NCI-H1436 treated with DMSO at 0.1 percent for 48 hours (cell line): ENCODE results near the gene GABARAPL2.
"Not testable (repeated sequence)": the region's sequence is repeated elsewhere in the genome, so short reads cannot be mapped to it uniquely, and the experiment has no call there.

Experiments used
- DNase-seq: peaks from one replicate; lab custom pipeline; 2025; lab: John Stamatoyannopoulos, UW

The GABARAPL2 gene, protein sequence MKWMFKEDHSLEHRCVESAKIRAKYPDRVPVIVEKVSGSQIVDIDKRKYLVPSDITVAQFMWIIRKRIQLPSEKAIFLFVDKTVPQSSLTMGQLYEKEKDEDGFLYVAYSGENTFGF

GRCh38 chr16:75566040-75566757, at the start of gene GABARAPL2:
TSS of gene GABARAPL2 (plus strand) at chr16:75566379. CDS start at chr16:75566487, 108 bp downstream.
- DNase-seq, result no peak

- DNase-seq, result no peak
Measured at GRCh38 chr16:75519175-75519574, 47.0 kb upstream of the GABARAPL2 start.

GRCh38 chr16:75526032-75526790, 40.0 kb upstream of the GABARAPL2 start:
- no peak for DNase-seq

GRCh38 chr16:75527825-75528299, 38.3 kb upstream of the GABARAPL2 start:
- no peak for DNase-seq

DNA sequence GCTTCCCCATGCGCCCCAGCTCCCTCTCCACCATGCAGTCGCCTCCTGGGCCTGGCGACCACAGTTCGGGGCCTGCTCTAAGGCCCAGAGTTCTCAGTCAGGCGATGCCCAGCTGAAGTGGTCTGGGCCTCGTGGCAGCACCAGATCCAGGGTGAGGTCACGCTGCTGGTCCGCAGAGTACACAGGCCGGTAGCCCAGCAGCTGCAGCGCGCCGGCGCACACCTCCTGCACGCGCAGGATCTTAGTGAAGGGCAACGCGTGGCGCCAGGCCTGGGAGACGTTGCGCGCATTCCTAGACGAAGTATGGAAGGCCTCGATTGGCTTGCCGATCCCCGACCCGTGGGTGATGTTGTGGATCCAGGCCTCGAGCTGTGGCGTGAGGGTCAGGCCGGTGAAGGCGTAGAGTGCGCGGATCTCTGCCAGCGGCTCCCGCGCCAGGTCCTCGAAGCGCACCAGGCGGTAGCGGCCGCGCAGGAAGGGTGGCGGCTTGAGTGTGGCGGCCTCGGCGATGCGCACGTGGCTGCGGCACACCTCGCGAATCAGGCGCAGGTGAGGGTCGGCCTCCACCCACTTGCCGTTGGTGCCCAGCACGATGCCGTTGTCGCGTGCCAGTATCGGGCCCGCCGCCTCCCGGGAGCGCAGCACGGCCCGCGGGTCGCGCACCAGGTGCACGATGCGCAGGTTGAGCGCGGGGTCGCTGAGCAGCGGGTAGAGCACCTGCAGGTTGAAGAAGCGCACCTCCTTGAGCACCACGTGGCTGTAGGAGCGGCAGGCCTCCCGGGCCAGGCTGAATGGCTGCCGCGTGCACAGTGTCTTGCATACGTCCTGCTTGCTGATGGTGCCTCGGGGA, 36.9 kb upstream of the GABARAPL2 start:
- no peak for DNase-seq

DNA sequence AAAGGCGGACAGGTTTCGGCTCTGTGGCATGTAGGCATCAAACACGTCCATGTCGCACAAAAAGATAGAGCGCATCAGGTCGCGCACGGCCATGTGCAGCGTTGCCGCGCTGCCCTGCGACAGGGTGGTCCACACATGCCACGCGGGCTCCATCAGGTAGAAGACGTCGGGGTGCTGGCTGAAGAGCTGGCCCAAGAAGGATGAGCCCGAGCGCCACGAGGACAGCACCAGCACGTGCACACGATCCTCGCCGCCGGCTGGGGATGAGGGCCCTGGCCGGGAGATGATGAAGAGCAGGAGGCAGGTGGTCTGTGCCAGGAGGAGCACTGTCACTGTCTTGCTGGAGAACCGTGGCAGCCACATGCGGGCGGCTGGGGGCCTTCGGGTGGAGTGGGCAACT, 36.2 kb upstream of the GABARAPL2 start:
- no peak for DNase-seq

DNA sequence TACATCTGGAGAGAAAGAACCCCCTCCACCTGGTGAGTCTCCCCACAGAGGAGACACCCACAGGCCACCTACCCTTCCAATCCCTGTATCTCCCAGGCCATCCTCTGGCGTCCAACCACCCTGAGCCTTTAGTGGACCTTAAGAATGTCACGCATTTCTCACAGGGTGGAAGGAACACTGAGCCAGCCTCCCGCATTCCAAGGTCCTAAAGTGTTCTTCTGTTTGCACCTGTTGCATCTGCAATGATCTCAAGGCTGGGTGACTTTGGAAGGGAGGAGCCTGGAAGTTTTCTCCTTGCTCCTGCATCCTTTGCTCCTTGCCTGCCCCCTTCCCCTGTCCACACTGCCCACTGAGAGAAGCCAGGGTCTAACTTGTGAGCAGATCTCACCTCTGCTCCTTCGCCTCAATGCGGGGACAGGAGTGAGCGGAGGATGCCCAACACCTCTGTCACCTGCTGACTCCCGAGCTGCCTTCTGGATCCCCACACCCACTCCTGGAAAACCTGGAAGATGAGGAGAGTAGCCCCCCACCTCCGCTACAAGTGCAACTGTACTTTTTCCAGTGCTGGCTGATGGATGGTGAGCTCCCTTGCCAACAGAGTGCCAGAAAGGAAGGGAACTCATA, 33.9 kb upstream of the GABARAPL2 start:
- no peak for DNase-seq

GRCh38 chr16:75532791-75533190, 33.4 kb upstream of the GABARAPL2 start:
- no peak for DNase-seq

- no peak for DNase-seq
Measured at GRCh38 chr16:75534560-75535205, 31.5 kb upstream of the GABARAPL2 start.

- DNase-seq, result no peak
Measured at GRCh38 chr16:75535211-75535843, 30.9 kb upstream of the GABARAPL2 start.

GRCh38 chr16:75535901-75536300, 30.3 kb upstream of the GABARAPL2 start, which contains the start of gene CHST5:
TSS of gene CHST5 (minus strand) at chr16:75536108. CDS start at chr16:75530384, 5,724 bp downstream.
- no peak for DNase-seq

DNA sequence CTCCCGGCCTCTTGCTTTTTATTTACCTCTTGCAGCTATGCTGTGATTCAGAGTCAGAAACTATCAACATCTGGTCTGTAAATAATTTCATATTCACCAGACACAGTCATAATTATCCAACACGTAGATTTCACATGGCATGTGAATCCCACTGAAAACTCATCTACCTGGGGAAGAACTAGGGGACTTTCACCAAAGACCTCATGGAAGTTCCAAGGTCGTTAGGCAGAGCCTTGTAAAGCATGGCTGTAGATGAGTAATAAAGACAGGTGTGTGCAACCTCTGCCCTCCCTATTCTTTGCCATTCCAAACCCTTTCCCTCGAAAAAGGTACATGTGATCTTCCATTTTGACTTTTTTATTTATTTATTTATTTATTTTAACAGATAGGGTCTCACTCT, 28.4 kb upstream of the GABARAPL2 start:
- DNase-seq, result no peak

DNA sequence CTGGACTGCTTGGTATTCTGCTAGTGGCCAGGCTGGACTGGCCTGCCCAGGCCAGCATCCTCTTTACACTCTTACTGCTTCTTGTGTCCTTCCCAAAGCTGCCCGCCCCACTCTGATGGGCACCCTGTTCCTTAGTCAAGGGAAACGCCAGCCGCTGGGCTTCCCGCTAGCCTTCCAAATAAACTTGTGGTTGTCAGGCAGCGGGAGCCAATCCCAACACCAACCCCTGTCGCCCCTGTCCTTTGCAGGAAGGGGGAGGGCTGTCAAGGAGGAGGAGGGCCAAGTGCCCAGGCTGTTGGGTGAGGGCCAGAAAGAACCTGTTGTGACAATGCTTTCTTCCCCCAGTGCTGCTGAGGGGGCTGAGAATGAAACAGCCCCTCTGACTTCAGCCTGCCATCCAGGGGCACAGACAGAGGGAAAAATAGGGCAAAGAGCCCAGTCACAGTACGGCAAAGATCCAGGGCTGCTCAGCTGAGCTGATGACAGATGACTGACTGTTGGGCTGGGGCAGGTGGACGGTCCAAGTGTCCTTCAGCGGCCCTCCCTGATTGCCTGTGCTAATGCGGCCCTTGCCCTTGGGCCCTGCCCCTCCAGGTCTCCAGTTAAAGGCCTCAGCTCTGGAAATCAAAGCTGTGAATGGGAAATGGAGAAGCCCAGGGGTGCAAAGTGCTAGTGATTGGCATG, 27.2 kb upstream of the GABARAPL2 start:
- not testable (repeated sequence) for DNase-seq

DNA sequence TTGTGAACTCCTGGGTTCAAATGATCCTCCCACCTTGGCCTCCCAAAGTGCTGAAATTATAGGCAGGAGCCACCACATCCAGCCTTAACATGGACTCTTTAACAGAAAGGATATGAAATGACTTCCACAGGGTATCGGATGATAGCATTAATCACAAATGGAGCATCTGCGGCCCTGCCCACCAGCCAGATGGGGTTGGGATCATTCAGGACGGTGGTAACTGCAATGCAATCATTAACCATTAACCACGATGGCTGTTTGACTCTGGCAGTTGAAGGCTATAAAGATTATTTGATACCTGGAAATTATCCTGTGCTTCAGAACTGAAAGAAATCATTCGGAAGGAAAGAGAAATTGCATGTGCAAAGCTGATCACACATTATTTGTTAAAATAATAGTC, 24.9 kb upstream of the GABARAPL2 start:
- no peak for DNase-seq

DNA sequence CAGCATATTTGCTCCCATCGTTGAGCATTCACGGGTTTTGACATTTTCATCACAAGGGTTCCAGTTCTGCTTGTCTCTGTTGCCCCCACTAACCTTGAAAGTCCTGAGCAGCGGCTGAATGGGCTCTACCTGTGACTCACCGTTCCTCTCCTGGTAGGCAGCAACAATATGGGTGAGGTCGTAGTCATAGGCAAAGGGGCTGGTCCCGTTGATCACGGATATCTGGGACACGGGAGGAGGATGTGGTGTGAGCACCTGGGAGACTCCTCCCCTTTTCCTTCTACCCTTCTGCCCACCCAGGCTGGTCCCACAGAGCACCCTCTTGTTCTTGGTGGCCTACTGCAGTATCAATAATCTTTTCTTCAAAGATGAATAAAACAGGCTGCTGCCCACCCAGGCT, 23.7 kb upstream of the GABARAPL2 start:
- DNase-seq, result not testable (repeated sequence)

DNA sequence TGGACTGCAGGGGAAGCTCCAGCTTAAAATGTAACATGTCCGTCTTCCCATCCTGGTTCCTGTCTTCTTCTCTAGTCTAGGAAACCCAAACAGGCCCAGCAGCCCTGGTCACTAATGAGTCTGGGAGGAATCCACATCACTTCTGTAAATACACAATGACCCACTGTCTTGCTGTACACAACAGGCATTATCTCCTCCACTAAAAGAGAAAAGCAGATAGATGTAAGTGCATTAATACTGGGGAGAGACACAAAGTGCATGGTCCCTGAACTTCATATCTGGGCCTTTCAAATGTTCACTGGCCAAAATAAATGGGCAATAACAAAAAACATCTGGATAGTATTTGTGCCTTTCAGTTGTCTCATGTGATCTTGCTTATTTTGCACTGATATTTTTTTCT, 20.3 kb upstream of the GABARAPL2 start:
- DNase-seq, result not testable (repeated sequence)

- DNase-seq, result no peak
Measured at GRCh38 chr16:75546293-75546692, 19.9 kb upstream of the GABARAPL2 start.

- not testable (repeated sequence) for DNase-seq
Measured at GRCh38 chr16:75548456-75548855, 17.7 kb upstream of the GABARAPL2 start.

- no peak for DNase-seq
Measured at GRCh38 chr16:75550211-75550662, 15.9 kb upstream of the GABARAPL2 start.

DNA sequence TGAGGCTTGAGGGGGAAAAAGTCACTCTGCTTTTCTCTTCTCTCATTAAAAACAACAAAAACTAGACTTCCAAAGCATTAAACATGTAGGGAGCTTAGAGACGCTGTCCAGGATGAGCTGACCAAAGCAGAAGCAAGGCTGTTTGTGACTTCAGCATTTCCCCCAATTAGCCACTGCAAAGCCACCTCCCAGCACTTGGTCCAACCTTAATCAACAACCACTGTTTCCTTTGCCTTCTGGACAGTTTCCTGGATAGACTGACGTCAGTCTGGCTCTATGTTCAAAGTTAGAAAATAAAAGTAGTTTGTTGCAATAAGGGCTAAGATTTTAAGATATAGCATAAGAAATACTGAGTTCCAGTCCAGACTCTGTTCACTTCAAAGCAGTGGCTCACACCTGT, 13.2 kb upstream of the GABARAPL2 start:
- no peak for DNase-seq
